H1 (cell line): ENCODE results near the gene LAMTOR5. TPM values are rescaled to one million over a fixed set of nuclear protein-coding genes. Genes with fewer than 3 reads are reported as not detected.

Source experiments
- CTCF ChIA-PET: fragments of 300-600 bp; sonication (Branson Sonifier 250); formaldehyde crosslinking; loops from one replicate; lab custom pipeline; 2021; ENCODE audit not compliant: partially characterized antibody; lab: Charles Lee
- POLR2A ChIA-PET: fragments of 300-600 bp; sonication (Branson Sonifier 250); formaldehyde crosslinking; loops from one replicate; lab custom pipeline; 2021; ENCODE audit warnings: inconsistent platforms; ENCODE audit not compliant: partially characterized antibody; lab: Charles Lee
- DNase-seq, 2 experiments: peaks; one replicate each; pipeline versions ENCODE4 v3.0.0 to v3.0.0-alpha.2; 2010 to 2022; ENCODE audit warnings: low spot score in 2 of 2, low read depth in 1 of 2, mixed read lengths in 1 of 2
- FAIRE-seq: peaks from 2 replicates; lab custom pipeline; 2011; peaks lifted over from hg19 to GRCh38; lab: Jason Lieb, UNC
- H2AFZ ChIP-seq: 2 replicates; pipeline ENCODE4 v1.8.1; 2012; ENCODE audit warnings: low read length, inconsistent platforms
- H2AK5ac ChIP-seq: 2 replicates; pipeline ENCODE4 v1.6.1; 2013; ENCODE audit warnings: low read depth, low read length
- H2BK120ac ChIP-seq: replicated peaks from 2 replicates; pipeline ENCODE3; 2013; ENCODE audit warnings: low read depth, low read length, inconsistent platforms
- H2BK12ac ChIP-seq: 2 replicates; pipeline ENCODE4 v1.6.1; 2013; ENCODE audit warnings: low read depth, low read length
- H2BK15ac ChIP-seq: 2 replicates; pipeline ENCODE4 v1.6.1; 2013; ENCODE audit warnings: low read length
- H2BK20ac ChIP-seq: 2 replicates; pipeline ENCODE4 v1.6.1; 2013; ENCODE audit warnings: low read length
- H2BK5ac ChIP-seq: 2 replicates; pipeline ENCODE4 v1.6.1; 2013; ENCODE audit warnings: low read depth, low read length
- H3K14ac ChIP-seq: 2 replicates; pipeline ENCODE4 v1.6.1; 2013; ENCODE audit warnings: inconsistent platforms; ENCODE audit not compliant: insufficient read length
- H3K18ac ChIP-seq: 2 replicates; pipeline ENCODE4 v1.6.1; 2013; ENCODE audit warnings: low read length; ENCODE audit errors: extremely low read depth
- H3K23ac ChIP-seq: 2 replicates; pipeline ENCODE4 v1.6.1; 2013; ENCODE audit warnings: inconsistent platforms; ENCODE audit not compliant: insufficient read length
- H3K23me2 ChIP-seq: 2 replicates; pipeline ENCODE4 v1.6.1; 2013; ENCODE audit warnings: low read depth, low read length
- H3K27ac ChIP-seq: 2 replicates; pipeline ENCODE4 v1.6.1; 2011; ENCODE audit warnings: low read depth, low read length, inconsistent platforms
- H3K27me3 ChIP-seq, 4 experiments: replicated peaks in 1 of 4; 1 replicate in 1 of 4; 2 replicates in 3 of 4; pipeline versions ENCODE4 v1.6.1 to v1.8.1; 2011 to 2013; ENCODE audit warnings: low read length in 3 of 4, mild to moderate bottlenecking in 3 of 4, inconsistent platforms in 2 of 4, mixed read lengths in 2 of 4, moderate library complexity in 1 of 4; ENCODE audit not compliant: control insufficient read depth in 3 of 4, insufficient read depth in 3 of 4; ENCODE audit errors: extremely low read depth in 1 of 4
- H3K36me3 ChIP-seq, 4 experiments: 2 replicates each; pipeline versions ENCODE4 v1.6.1 to v1.8.1; 2011 to 2013; ENCODE audit warnings: mild to moderate bottlenecking in 4 of 4, low read length in 3 of 4, moderate library complexity in 2 of 4, control low read depth in 1 of 4, inconsistent platforms in 1 of 4; ENCODE audit not compliant: insufficient read depth in 4 of 4, control insufficient read depth in 2 of 4
- H3K4ac ChIP-seq: replicated peaks from 2 replicates; pipeline ENCODE3; 2013; ENCODE audit warnings: low read length, low read depth, mixed read lengths, inconsistent platforms; ENCODE audit not compliant: insufficient read length
- H3K4me1 ChIP-seq, 4 experiments: replicated peaks in 1 of 4; 1 replicate in 1 of 4; 2 replicates in 3 of 4; pipeline versions ENCODE4 v1.6.1 to v1.8.1; 2011 to 2013; ENCODE audit warnings: low read length in 3 of 4, inconsistent platforms in 2 of 4, mixed read lengths in 1 of 4; ENCODE audit not compliant: insufficient read depth in 4 of 4, control insufficient read depth in 3 of 4
- H3K4me2 ChIP-seq, 2 experiments: 2 replicates each; pipeline versions ENCODE4 v1.6.1 to v1.8.1; 2011 to 2013; ENCODE audit warnings: low read depth in 2 of 2, low read length in 2 of 2, control low read depth in 1 of 2, inconsistent platforms in 1 of 2, mild to moderate bottlenecking in 1 of 2; ENCODE audit not compliant: insufficient read depth in 1 of 2
- H3K4me3 ChIP-seq, 4 experiments: fragments of 200-600, 300-600 bp in 1 of 4; sonication (generic), shearing (Covaris generic), sonication (Bioruptor Twin) in 1 of 4; 2 replicates each; pipeline versions ENCODE4 v1.5.1 to v1.8.1; 2011 to 2016; ENCODE audit warnings: low read length in 4 of 4, low read depth in 3 of 4, control low read depth in 2 of 4, inconsistent platforms in 2 of 4, mild to moderate bottlenecking in 2 of 4, mixed read lengths in 1 of 4, moderate library complexity in 1 of 4; ENCODE audit not compliant: insufficient read depth in 2 of 4; ENCODE audit errors: extremely low read depth in 1 of 4
- H3K56ac ChIP-seq: replicated peaks from 2 replicates; pipeline ENCODE3; 2013; ENCODE audit warnings: low read depth, mild to moderate bottlenecking, mixed read lengths, low read length, inconsistent platforms; ENCODE audit not compliant: insufficient read length
- H3K79me1 ChIP-seq: 2 replicates; pipeline ENCODE4 v1.6.1; 2013; ENCODE audit warnings: low read depth, low read length, control low read depth
- H3K79me2 ChIP-seq, 2 experiments: 2 replicates each; pipeline versions ENCODE4 v1.6.1 to v1.8.1; 2012 to 2013; ENCODE audit warnings: low read length in 2 of 2, mild to moderate bottlenecking in 2 of 2, inconsistent platforms in 1 of 2; ENCODE audit not compliant: insufficient read depth in 2 of 2, control insufficient read depth in 1 of 2
- H3K9ac ChIP-seq, 4 experiments: replicated peaks in 1 of 4; 1 replicate in 1 of 4; 2 replicates in 3 of 4; pipeline versions ENCODE4 v1.6.1 to v1.8.1; 2011 to 2013; ENCODE audit warnings: low read depth in 3 of 4, low read length in 3 of 4, control low read depth in 2 of 4, mild to moderate bottlenecking in 2 of 4, moderate library complexity in 2 of 4, inconsistent platforms in 1 of 4; ENCODE audit errors: extremely low read depth in 1 of 4
- H3K9me3 ChIP-seq, 2 experiments: 2 replicates each; pipeline versions ENCODE4 v1.6.1 to v1.8.1; 2012 to 2013; ENCODE audit warnings: mild to moderate bottlenecking in 2 of 2, moderate library complexity in 2 of 2, control low read depth in 1 of 2, inconsistent platforms in 1 of 2, low read depth in 1 of 2, low read length in 1 of 2, mixed read lengths in 1 of 2; ENCODE audit not compliant: insufficient read depth in 2 of 2
- H4K20me1 ChIP-seq, 2 experiments: replicated peaks in 1 of 2; 2 replicates each; pipeline versions ENCODE3 to v1.8.1; 2011 to 2013; ENCODE audit warnings: inconsistent platforms in 2 of 2, low read length in 2 of 2, mild to moderate bottlenecking in 1 of 2; ENCODE audit not compliant: insufficient read depth in 2 of 2, control insufficient read depth in 1 of 2
- H4K5ac ChIP-seq: 2 replicates; pipeline ENCODE4 v1.6.1; 2013; ENCODE audit warnings: low read length, low read depth, mixed read lengths, inconsistent platforms; ENCODE audit not compliant: insufficient read length
- H4K8ac ChIP-seq: 2 replicates; pipeline ENCODE4 v1.8.0; 2013; ENCODE audit warnings: mild to moderate bottlenecking, moderate library complexity, low read length, inconsistent platforms; ENCODE audit not compliant: insufficient read depth; ENCODE audit errors: extremely low read depth
- H4K91ac ChIP-seq: replicated peaks from 2 replicates; pipeline ENCODE3; 2013; ENCODE audit warnings: low read length, mixed read lengths, inconsistent platforms; ENCODE audit not compliant: insufficient read length
- WGBS, 2 experiments: shearing (Covaris generic) in 1 of 2; methylation state at CpG; one replicate each; pipeline versions ENCODE4 v1.1.6 to v1.1.7; 2013 to 2015; ENCODE audit warnings: low lambda C conversion rate in 2 of 2, mixed read lengths in 2 of 2, inconsistent platforms in 1 of 2, low coverage in 1 of 2, missing lambda C conversion rate in 1 of 2; ENCODE audit not compliant: insufficient replicate concordance in 2 of 2, insufficient coverage in 1 of 2, insufficient read length in 1 of 2; ENCODE audit errors: extremely low coverage in 1 of 2, missing lambda C conversion rate in 1 of 2; 5-methylcytosine and 5-hydroxymethylcytosine counted together
- polyA plus RNA-seq, 7 experiments: library from polyadenylated mRNA; depleted of rRNA in 3 of 7; stranded (reverse) in 5 of 7; unstranded in 2 of 7; fragments of >200 nt in 5 of 7; fragments of 200-250 nt in 2 of 7; gene quantifications; 1 replicate in 5 of 7; 2 replicates in 1 of 7; 4 replicates in 1 of 7; pipeline versions ENCODE4 v1.2.1 to v1.2.3, GENCODE V29; 2011 to 2013; ENCODE audit warnings: missing spikeins in 2 of 7, mixed read lengths in 2 of 7
- total RNA-seq: library from RNA; stranded (reverse); fragmentation: NEBNext Ultra II Directional; extraction: Animal tissue kit (Norgen Biotek cat#: 25700); gene quantifications from 2 replicates; pipeline ENCODE4 v1.2.1, GENCODE V29; 2021

LAMTOR5 gene
- total and polyA plus RNA-seq, 2 of the 8 experiments (the other 6 are each of a cell fraction or from before 2014, with no cell fraction given), result 84.4 to 297 TPM

- H3K79me1 ChIP-seq, result no peaks in the 10 kb centered on the region; the same call in 1 of the 2 replicates
- H3K9ac ChIP-seq, result no peak overlapping the region
- H4K20me1 ChIP-seq, result no peaks in the 10 kb centered on the region
- CTCF ChIA-PET, result interaction anchor here (0.6 to 22.7 kb wide), 6 partner anchors 9 to 202 kb away, joined by 3 to 828 read pairs (median 4); partner anchors contain the start of gene PROK1
- no peak overlapping the region for H2BK12ac ChIP-seq
- no peak overlapping the region for H4K5ac ChIP-seq
- no peak overlapping the region for H3K56ac ChIP-seq
- no peak overlapping the region for H4K8ac ChIP-seq
- peaks cover 0 to 12% of the 10 kb centered on the region in 2 experiments; a peak in 2 of 4 replicates for H3K79me2 ChIP-seq
- H2BK20ac ChIP-seq, result no peak overlapping the region
- 0 out of 7 replicates have a peak, but pooled peaks cover 0 to 3% (median 0%) of the 10 kb centered on the region in 4 experiments for H3K27me3 ChIP-seq
- POLR2A ChIA-PET, result interaction anchor here (0.6 to 1.3 kb wide), 4 partner anchors 8 to 83 kb away, joined by 3 to 4 read pairs (median 3); no protein-coding TSS in a partner anchor
- 96% methylated on average over 5 of the region's 5 CpGs; no CpG with 5 or more reads in 1 of the 2 experiments for WGBS, 2 experiments
- DNase-seq (no peak), FAIRE-seq (no peak)
- H3K36me3 ChIP-seq, result peaks cover 2 to 50% (median 29%) of the 10 kb centered on the region in 4 experiments; a peak in 7 of 8 replicates
- no peak overlapping the region for H3K4me2 ChIP-seq
- no peak overlapping the region for H3K14ac ChIP-seq
- H2AK5ac ChIP-seq, result no peak overlapping the region
- H3K4me3 ChIP-seq, result no peak overlapping the region
- no peak overlapping the region for H2BK15ac ChIP-seq
- H3K27ac ChIP-seq, result no peak overlapping the region
- no peak overlapping the region for H2BK5ac ChIP-seq
- H3K23ac ChIP-seq, result no peak overlapping the region
- H2BK120ac ChIP-seq, result no peak overlapping the region
- H3K9me3 ChIP-seq, result no peaks in the 10 kb centered on the region
- H3K4me1 ChIP-seq, result no peaks in the 10 kb centered on the region; a peak in 2 of 7 replicates
- no peak overlapping the region for H3K4ac ChIP-seq
- H3K18ac ChIP-seq, result no peak overlapping the region
- no peak overlapping the region for H4K91ac ChIP-seq
- peaks cover 3% of the 10 kb centered on the region; the same call in 1 of the 2 replicates for H3K23me2 ChIP-seq
- H2AFZ ChIP-seq, result no peak overlapping the region
Observed at GRCh38 chr1:110403805-110404204, 3.7 kb downstream of the LAMTOR5 start.
